Effector memory CD4-positive, alpha-beta T cell (primary cell): ENCODE data around the gene MN1.

Experiments used
- DNase-seq, 3 donors: peaks; one replicate each; pipeline ENCODE4 v3.0.0-alpha.2; 2020
- H3K27ac ChIP-seq: 2 replicates; pipeline ENCODE4 v1.7.0; 2013; ENCODE audit warnings: mild to moderate bottlenecking, low read length, moderate library complexity; ENCODE audit not compliant: insufficient read depth, poor library complexity, severe bottlenecking
- H3K27me3 ChIP-seq: replicated peaks from 2 replicates; pipeline ENCODE4 v1.7.0; 2013; ENCODE audit warnings: mild to moderate bottlenecking, low read length; ENCODE audit not compliant: insufficient read depth, control insufficient read depth, poor library complexity, severe bottlenecking
- H3K36me3 ChIP-seq: 2 replicates; pipeline ENCODE4 v1.7.0; 2013; ENCODE audit warnings: mild to moderate bottlenecking, low read length, moderate library complexity; ENCODE audit not compliant: control insufficient read depth, insufficient read depth
- H3K4me1 ChIP-seq: 2 replicates; pipeline ENCODE4 v1.7.0; 2013; ENCODE audit warnings: low read length, mild to moderate bottlenecking; ENCODE audit not compliant: control insufficient read depth, insufficient read depth, poor library complexity, severe bottlenecking
- H3K4me3 ChIP-seq: 2 replicates; pipeline ENCODE4 v1.7.0; 2013; ENCODE audit warnings: low read length, low read depth, mild to moderate bottlenecking; ENCODE audit not compliant: insufficient read depth, poor library complexity, severe bottlenecking
- H3K9me3 ChIP-seq: 2 replicates; pipeline ENCODE4 v1.7.0; 2013; ENCODE audit warnings: mild to moderate bottlenecking, low read length, moderate library complexity; ENCODE audit not compliant: control insufficient read depth

MN1 gene

DNA sequence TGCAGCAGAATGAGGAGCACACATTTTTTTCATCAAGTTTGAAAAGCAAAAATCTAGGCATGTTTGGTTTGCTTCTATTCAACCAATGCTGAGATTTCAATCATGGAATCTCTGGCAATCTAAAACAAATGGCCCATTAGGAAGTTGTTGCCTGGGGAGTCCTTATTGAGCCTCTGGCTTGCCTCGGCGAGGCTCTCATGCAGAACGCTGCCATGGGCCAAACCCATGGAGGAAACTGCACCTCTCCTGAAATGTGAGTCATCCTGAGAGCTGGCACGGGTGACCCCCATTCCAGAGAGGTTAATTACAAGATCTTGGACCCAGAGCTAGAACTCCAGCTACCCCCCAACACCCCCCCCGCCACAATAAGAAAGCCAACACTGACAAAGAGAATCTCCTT lies 80.7 kb downstream of the MN1 start:
- DNase-seq: no peak
- no peaks in the 10 kb centered on the region for H3K27me3 ChIP-seq
- no peaks in the 10 kb centered on the region for H3K9me3 ChIP-seq
- no peaks in the 10 kb centered on the region for H3K4me1 ChIP-seq
- no peak overlapping the region for H3K27ac ChIP-seq
- no peaks in the 10 kb centered on the region for H3K36me3 ChIP-seq
- no peak overlapping the region for H3K4me3 ChIP-seq

DNA sequence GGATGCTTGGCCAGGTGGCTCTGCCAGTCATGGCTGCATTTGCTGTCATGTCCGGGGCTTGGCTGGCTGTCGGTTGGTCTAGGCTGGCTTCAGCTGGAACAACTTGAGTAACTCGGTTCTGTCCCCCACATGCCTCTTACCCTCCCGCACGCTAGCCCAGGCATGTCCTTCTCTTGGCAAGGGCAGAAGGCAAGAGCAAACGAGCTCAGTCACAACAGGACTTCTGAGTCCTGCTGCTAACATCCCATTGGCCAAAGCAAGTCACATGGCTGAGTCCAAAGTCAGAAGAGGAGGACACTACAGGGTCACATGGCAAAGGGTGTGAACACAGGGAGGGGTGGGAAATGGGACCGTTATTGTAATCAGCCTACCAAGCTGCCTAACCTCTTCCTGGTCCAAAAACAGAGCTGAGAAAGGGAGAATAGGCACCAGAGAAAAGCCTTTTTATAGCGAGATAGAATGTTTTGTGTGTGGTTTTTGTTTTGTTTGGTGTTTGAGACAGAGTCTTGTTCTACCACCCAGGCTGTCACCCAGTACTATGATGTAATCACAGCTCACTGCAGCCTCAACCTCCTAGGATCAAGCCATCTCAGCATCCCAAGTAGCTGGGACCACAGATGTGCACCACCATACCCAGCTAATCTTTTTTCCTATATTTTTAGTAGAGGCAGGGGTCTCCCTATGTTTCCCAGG lies 81.9 kb downstream of the MN1 start:
- Histone ChIP-seq H3K36me3 (no peaks in the 10 kb centered on the region), H3K4me1 (no peaks in the 10 kb centered on the region), H3K27ac (no peak overlapping the region), H3K9me3 (no peaks in the 10 kb centered on the region), H3K27me3 (peaks cover 2% of the 10 kb centered on the region), H3K4me3 (no peak overlapping the region)
- DNase-seq: no peak

DNA sequence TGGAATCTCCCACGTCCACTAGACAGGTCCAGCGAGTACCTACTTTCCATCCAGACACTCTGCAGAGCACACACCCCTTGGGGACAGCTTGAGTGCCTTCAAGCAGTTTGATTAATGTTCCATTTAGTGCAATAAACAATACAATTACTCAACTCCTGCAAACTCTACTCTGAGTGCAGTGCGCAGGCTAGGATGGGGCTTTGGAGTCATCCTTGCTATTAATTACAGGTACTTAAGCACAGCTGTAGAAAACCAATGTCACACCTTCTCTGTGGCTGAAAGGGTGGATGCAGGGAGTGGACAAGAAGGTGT lies 82.6 kb downstream of the MN1 start:
- no peak overlapping the region for H3K27ac ChIP-seq

DNA sequence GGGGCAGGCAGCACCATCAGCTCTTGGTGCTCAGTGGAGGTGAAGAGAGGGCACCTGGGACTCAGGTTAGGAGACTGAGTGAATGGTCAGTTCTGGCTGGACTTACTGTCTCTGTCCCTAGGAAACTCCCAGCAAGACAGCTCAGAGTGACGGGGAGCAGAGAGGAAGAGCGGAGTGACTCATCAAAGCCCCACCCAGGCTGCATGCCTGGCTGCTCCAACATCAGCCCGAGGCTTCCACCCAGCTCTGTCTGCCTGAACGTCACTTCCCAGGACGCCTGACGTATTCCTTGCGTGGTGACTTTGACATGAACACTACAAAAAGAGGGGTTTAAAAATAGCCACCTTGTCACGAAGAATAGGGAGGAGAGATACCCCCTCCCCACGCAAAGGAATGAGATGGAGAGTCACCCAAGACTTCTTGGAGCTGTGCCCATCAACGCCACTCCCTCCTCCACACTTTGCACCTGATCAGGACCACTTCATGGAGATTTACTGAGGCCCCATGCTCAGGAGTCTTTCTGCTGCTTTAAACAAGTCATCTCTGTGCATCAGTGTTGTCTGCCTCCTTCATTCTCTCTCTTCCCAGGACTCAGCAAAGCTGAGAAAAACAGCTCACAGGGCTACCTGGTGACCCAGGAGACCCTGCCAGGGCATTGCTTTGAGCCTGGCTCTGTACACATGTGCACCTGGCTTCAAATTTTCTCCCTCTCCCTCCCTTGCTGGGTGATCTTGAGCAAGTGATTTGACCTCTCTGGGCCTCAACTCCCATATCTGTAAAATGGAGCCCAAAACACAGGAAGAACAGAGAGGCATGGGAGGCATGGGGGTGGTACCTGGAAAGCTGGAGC lies 83.1 kb downstream of the MN1 start:
- no peak for DNase-seq
- Histone ChIP-seq H3K27me3 (peaks cover 2% of the 10 kb centered on the region), H3K36me3 (no peaks in the 10 kb centered on the region), H3K9me3 (no peaks in the 10 kb centered on the region), H3K4me1 (no peaks in the 10 kb centered on the region), H3K27ac (no peak overlapping the region), H3K4me3 (no peak overlapping the region)

More for the DNA sequence above, 82.6 kb downstream of the MN1 start:
- DNase-seq: no peak
- peaks cover 2% of the 10 kb centered on the region for H3K27me3 ChIP-seq
- H3K4me3 ChIP-seq: no peak overlapping the region
- no peaks in the 10 kb centered on the region for H3K4me1 ChIP-seq
- H3K9me3 ChIP-seq: no peaks in the 10 kb centered on the region
- H3K36me3 ChIP-seq: no peaks in the 10 kb centered on the region

DNA sequence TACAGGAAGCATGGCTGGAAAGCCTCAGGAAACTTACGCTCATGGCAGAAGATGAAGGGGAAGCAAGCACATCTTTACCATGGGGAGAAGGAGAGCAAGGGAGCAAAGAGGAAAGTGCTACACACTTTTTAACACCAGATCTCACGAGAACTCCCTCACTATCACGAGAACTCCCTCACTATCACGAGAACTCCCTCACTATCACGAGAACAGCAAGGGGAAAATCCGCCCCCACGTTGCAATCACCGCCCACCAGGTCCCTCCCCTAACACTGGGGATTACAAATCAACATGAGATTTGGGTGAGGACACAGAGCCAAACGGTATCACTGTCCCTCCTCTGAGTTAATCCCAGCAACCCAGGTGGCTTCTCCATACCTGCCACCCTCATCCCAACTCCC lies 84.5 kb downstream of the MN1 start:
- H3K4me3 ChIP-seq: no peak overlapping the region
- H3K9me3 ChIP-seq: no peaks in the 10 kb centered on the region
- H3K36me3 ChIP-seq: no peaks in the 10 kb centered on the region
- H3K4me1 ChIP-seq: no peaks in the 10 kb centered on the region
- H3K27me3 ChIP-seq: peaks cover 6% of the 10 kb centered on the region
- DNase-seq: no peak
- H3K27ac ChIP-seq: no peak overlapping the region

DNA sequence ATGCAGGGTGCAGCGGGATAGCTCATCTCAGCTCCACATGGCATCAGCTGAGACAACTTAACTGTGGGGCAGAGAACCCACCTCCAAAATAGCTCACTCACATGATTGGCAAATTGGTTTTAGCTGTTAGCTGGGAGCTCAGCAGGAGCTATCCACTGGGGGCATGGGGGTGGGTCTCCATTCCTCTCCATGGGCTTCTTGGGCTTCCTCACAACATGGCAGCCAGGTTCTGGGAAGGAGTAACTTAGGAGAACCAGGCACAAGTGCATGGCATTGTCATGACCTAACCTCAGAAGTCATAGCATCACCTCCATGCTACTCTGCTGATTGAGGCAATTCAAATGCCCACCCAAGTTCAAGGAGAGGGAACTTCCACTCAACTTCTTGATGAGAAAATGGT lies 85.5 kb downstream of the MN1 start:
- Histone ChIP-seq H3K4me1 (no peaks in the 10 kb centered on the region), H3K9me3 (no peaks in the 10 kb centered on the region), H3K36me3 (no peaks in the 10 kb centered on the region), H3K27ac (no peak overlapping the region), H3K4me3 (no peak overlapping the region), H3K27me3 (peaks cover 6% of the 10 kb centered on the region)
- DNase-seq: no peak

DNA sequence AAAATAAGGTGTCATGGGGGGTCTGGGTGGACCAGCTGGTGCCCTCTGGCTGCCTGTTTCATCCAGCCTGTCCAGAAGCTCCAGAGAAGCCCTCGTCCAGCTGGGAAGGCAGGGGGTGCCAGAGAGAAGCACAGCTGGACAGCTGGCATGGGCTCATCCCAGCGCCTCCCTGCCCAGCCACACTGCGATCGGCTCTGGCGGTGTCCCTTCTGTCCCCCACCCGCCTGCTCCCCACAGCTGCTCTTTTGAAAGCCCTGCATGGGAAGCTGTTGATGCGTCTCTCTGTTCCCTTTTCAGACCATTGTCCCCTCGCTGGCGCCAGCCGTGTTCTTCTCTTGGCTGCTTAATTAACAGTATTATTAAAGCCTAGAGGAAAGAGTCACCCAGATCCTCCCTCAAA lies 86.5 kb downstream of the MN1 start:
- Histone ChIP-seq H3K27me3 (peaks cover 6% of the 10 kb centered on the region), H3K9me3 (no peaks in the 10 kb centered on the region), H3K4me1 (no peaks in the 10 kb centered on the region), H3K4me3 (no peak overlapping the region), H3K36me3 (no peaks in the 10 kb centered on the region), H3K27ac (no peak overlapping the region)
- DNase-seq: no peak

DNA sequence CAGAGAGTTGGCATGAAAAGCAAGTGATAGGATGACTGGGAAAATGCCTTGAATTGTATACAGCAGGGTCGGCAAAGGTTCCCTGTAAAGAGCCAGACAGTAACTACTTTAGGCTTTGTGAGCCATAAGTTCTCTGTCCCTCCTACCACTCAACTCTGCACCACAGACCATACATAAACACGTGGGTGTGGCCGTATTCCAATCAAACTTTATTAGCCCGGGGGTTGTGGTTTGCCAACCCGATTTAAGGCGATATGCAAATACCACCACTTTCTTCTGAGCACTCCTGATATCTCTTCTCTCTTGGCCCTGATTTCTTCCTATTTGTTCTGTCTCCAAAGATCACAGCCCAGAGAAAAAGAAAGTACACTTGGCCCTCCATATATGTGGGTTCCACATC lies 87.5 kb downstream of the MN1 start:
- Histone ChIP-seq H3K27ac (no peak overlapping the region), H3K4me1 (no peaks in the 10 kb centered on the region), H3K9me3 (no peaks in the 10 kb centered on the region), H3K27me3 (peaks cover 6% of the 10 kb centered on the region), H3K4me3 (no peak overlapping the region), H3K36me3 (no peaks in the 10 kb centered on the region)
- no peak for DNase-seq

DNA sequence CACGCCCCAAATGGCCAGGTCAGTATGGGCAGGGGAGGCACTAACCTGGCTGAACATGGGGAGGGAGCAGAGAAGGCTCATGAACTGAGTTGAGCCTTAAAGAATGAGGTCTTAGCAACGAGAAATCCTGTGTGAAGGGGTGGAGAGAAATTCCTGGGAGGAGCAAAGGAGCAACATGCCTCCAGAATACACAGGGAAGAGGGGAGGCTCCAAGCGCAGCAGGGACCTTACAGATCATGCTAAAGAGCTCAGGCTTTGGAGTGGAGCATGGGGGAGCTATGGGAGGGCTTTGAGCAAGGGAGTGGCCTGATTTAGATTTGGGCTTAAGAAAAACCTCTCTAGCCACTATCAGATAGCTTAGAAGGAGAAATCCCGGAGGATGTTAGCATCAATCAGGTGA lies 88.1 kb downstream of the MN1 start:
- DNase-seq: no peak
- no peak overlapping the region for H3K27ac ChIP-seq
- H3K27me3 ChIP-seq: peaks cover 6% of the 10 kb centered on the region
- H3K36me3 ChIP-seq: no peaks in the 10 kb centered on the region
- no peaks in the 10 kb centered on the region for H3K9me3 ChIP-seq
- no peak overlapping the region for H3K4me3 ChIP-seq
- H3K4me1 ChIP-seq: no peaks in the 10 kb centered on the region

DNA sequence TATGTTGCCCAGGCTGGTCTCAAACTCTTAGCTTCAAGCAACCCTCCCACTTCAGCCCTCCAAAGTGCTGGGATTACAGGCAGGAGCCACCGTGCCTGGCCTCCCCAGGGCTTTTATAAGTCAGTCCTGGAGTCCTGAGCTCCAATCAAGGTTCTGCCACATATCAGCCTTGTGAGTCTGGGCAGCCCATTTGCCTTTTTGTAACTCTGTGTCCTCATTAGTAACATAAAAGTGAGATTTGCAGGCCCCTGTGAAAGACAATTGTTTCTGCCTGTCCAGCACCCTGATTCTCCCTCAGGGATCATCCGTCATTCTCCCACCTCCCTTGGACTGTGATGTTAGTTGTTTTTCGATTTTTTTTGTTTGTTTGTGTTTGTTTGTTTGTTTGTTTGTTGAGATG lies 89.8 kb downstream of the MN1 start:
- DNase-seq: no peak
- H3K4me1 ChIP-seq: no peaks in the 10 kb centered on the region

More for the DNA sequence above, 89.8 kb downstream of the MN1 start:
- Histone ChIP-seq H3K9me3 (no peaks in the 10 kb centered on the region), H3K36me3 (no peaks in the 10 kb centered on the region), H3K27ac (no peak overlapping the region), H3K27me3 (peaks cover 6% of the 10 kb centered on the region), H3K4me3 (no peak overlapping the region)
